ENCODE results near the gene CCL16.

The CCL16 gene

DNA sequence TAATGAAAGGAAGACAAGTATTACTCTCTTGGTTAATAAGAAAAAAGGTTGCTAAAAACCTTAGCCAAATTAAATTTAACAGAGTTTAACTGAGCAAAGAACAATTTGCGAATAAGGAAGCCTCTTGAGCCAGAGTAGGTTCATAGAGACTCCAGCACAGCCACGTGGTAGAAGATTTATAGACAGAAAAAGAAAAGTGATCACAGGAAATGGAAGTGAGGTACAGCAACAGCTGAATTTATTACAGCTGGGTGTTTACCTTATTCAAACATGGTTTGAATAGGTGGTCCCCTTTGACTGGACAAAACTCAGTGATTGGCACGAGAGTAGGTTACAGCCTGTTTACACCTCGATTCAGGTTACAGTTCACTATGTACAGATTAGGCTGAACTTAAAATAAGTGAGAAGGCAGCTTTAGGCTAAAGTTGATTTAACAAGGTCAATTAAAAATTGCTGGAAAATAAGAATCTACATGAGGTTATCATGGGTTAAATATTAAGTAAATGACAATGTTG is 23.4 kb upstream of the CCL16 start:
- TF ChIP-seq, protein P1, sequence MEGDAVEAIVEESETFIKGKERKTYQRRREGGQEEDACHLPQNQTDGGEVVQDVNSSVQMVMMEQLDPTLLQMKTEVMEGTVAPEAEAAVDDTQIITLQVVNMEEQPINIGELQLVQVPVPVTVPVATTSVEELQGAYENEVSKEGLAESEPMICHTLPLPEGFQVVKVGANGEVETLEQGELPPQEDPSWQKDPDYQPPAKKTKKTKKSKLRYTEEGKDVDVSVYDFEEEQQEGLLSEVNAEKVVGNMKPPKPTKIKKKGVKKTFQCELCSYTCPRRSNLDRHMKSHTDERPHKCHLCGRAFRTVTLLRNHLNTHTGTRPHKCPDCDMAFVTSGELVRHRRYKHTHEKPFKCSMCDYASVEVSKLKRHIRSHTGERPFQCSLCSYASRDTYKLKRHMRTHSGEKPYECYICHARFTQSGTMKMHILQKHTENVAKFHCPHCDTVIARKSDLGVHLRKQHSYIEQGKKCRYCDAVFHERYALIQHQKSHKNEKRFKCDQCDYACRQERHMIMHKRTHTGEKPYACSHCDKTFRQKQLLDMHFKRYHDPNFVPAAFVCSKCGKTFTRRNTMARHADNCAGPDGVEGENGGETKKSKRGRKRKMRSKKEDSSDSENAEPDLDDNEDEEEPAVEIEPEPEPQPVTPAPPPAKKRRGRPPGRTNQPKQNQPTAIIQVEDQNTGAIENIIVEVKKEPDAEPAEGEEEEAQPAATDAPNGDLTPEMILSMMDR (IDR thresholded peaks at IDR 0.05): no peak
- no peaks in the 10 kb centered on the region for H3K4me1 ChIP-seq
- H3K4me3 ChIP-seq: no peak overlapping the region
- H3K9me3 ChIP-seq: peaks cover 0 to 10% (median 2%) of the 10 kb centered on the region in 3 donors
- no peak overlapping the region for H3K27ac ChIP-seq
- intact Hi-C loops (cut with DNase I; ENCODE audit: low total_unique reads): no loop called here
- no peaks in the 10 kb centered on the region for H3K27me3 ChIP-seq
- no peaks in the 10 kb centered on the region for H3K36me3 ChIP-seq
- DNase-seq: no peak

DNA sequence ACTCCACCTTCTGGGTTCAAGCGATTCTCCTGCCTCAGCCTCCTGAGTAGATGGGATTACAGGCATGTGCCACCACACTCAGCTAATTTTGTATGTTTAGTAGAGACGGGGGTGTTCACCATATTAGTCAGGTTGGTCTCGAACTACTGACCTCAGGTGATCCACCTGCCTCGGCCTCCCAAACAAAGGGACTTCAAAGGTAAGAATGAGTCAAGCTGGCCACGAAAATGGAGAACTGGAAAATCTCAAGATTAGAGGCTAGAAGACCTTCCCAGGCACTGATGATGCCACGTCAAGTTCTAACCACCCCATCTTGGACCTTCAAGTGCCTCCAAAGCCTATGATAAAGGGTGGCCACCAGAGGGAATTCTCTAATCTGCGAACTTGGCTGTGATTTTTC is 21.3 kb upstream of the CCL16 start:
- H3K27ac ChIP-seq: no peak overlapping the region
- no peaks in the 10 kb centered on the region for H3K36me3 ChIP-seq
- intact Hi-C loops (cut with DNase I; ENCODE audit: low total_unique reads): no loop called here
- H3K4me1 ChIP-seq: no peaks in the 10 kb centered on the region
- H3K27me3 ChIP-seq: peaks cover 0 to 3% of the 10 kb centered on the region in 2 donors
- DNase-seq: no peak
- H3K4me3 ChIP-seq: no peak overlapping the region
- no peaks in the 10 kb centered on the region for H3K9me3 ChIP-seq
- TF ChIP-seq, protein P1 (IDR thresholded peaks at IDR 0.05): no peak

DNA sequence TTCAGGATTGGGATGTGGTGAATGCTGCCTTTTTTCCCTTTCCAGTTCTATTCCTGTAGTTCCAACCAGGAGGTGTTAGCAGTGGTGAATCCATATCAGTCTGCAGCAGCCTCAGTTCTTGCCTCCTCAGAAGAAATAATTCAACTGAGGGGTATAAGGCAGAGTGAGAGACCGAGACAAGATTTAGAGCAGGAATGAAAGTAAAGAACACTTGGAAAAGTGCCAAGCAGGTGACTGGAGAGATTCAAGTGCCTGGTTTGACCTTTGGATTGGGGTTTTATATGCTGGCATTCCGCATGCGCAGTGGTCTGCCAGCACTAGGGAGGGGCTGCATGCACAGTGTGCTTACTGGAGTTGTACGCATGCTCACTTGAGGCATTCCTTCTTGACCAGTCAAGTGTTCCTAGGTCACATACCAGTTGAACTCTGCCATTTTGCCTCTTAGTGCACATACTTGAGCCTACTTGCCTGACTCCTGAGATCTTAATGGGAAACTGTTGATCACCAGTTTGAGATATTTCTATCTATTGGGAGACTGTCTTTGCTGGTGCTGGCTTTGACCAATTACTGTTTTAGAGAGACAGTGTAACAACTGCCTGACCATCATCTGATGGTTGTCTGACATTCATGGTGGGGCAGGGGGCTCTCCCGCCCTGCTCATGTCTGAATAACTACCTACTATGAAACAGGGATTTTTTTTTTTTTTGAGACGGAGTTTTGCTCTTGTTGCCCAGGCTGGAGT is 20.7 kb upstream of the CCL16 start:
- intact Hi-C loops (cut with DNase I; ENCODE audit: low total_unique reads): no loop called here
- no peak overlapping the region for H3K4me3 ChIP-seq
- TF ChIP-seq, protein P1 (IDR thresholded peaks at IDR 0.05): no peak

DNA sequence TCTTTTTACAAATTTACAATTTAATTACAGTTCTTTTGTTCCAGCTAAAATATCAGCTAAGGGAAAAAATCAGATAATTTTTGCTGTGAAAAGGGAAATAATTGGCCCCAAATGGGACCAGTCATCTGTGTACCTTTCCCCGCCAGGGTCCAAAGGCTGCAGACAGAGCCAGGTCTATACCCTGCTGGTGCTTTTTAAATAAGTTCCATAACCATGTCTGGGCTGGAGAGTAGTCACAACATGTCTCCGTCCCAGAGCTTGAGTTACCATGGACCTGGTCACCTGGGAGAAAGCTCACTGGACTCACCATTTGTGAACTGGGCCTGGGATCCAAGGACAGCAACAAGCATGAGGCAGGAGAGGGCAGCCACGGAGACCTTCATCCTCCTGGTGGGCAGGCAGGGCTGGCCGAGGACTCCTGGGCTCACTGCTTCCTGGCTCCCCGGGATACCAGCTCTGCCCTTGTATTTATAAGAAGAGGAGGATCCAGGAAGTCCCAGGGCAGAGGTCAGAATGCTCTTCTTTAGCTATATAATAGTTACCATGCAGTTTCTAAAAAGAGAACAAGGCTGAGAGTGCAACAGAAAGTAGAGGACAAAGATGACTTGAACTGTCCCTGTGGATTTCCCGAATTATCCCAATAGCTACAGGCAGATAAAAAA is 19.9 kb upstream of the CCL16 start, which contains the start of gene CCL15:
Gene CCL15, minus strand, starts transcription at position 444 of the 662 bp plus-strand sequence. Its CDS starts 61 bp downstream, at position 383.
- DNase-seq: no peak
- intact Hi-C loops (cut with DNase I; ENCODE audit: low total_unique reads): no loop called here
- no peaks in the 10 kb centered on the region for H3K9me3 ChIP-seq
- no peak within 1 kb of the TSS for H3K4me3 ChIP-seq
- H3K27me3 ChIP-seq: peaks cover 0 to 3% of the 10 kb centered on the region in 2 donors
- TF ChIP-seq, protein P1 (IDR thresholded peaks at IDR 0.05): no peak
- H3K36me3 ChIP-seq: no peaks in the 10 kb centered on the region
- no peaks in the 10 kb centered on the region for H3K4me1 ChIP-seq
- no peak within 1 kb of the TSS for H3K27ac ChIP-seq

More for the DNA sequence above, 20.7 kb upstream of the CCL16 start:
- Histone ChIP-seq H3K27me3 (peaks cover 0 to 3% of the 10 kb centered on the region in 2 donors), H3K9me3 (no peaks in the 10 kb centered on the region), H3K27ac (no peak overlapping the region), H3K4me1 (no peaks in the 10 kb centered on the region), H3K36me3 (no peaks in the 10 kb centered on the region)
- no peak for DNase-seq

DNA sequence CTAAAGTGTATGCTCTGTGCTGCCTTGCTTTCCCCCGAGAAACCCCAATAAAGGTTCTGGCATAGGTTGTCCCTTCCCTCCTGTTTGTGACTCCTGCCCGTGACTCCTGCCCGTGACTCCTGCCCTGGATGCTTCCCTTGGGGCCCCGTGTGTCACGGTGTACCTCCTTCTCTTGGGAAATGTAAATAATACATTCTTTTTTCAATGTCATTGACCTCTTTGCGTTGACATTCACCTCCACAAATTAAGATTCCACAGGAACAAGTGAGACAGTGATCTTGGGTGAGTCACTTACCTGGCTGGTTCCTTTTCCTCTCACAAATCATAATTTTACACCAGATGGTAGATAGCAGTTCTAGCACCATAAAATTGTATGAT is 19.4 kb upstream of the CCL16 start:
- H3K27me3 ChIP-seq: peaks cover 0 to 3% of the 10 kb centered on the region in 2 donors
- DNase-seq: no peak
- H3K27ac ChIP-seq: no peak overlapping the region
- intact Hi-C loops (cut with DNase I; ENCODE audit: low total_unique reads): no loop called here
- H3K4me3 ChIP-seq: no peak overlapping the region
- no peaks in the 10 kb centered on the region for H3K36me3 ChIP-seq
- no peaks in the 10 kb centered on the region for H3K4me1 ChIP-seq
- TF ChIP-seq, protein P1 (IDR thresholded peaks at IDR 0.05): no peak
- no peaks in the 10 kb centered on the region for H3K9me3 ChIP-seq

Measured in tibial artery (tissue), 4 donors.